PFSK-1 (cell line): Measurements from ENCODE around the gene HELLS.

ENCODE experiments used
- POLR2AphosphoS5 ChIP-seq: IDR thresholded peaks from 2 replicates; pipeline ENCODE4 v1.6.1; 2012; ENCODE audit warnings: low read depth, mild to moderate bottlenecking, control low read depth, low read length, moderate library complexity
- SIN3A ChIP-seq: IDR thresholded peaks from 2 replicates; pipeline ENCODE4 v1.6.1; 2012; ENCODE audit warnings: mild to moderate bottlenecking, low read length, moderate library complexity, borderline replicate concordance; ENCODE audit not compliant: insufficient read depth
- TAF1 ChIP-seq: IDR thresholded peaks from 2 replicates; pipeline ENCODE4 v1.6.1; 2012; ENCODE audit warnings: low read length, control low read depth, borderline replicate concordance; ENCODE audit not compliant: insufficient read depth

DNA sequence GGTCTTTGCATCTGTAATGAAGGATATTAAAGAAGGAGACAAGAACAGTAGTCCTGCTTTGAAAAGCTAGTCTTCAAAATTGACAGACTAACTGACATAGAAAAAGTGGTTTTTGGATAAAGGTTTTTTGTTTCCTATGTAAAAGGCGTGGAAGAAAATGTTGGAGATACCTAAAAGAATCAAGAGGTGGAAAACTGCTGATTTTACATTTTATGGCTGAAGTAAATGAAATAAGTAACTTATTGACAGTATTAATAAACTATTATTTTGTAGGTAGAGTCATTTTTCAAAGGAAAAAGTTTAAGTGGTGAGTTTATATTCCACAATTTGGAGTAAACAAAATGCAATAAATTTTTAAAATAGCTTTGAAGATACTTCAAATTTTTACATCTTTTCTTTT lies 12.6 kb upstream of the HELLS start:
- TF ChIP-seq SIN3A (no peak), TAF1 (no peak), POLR2AphosphoS5 (no peak)
